Esophagus muscularis mucosa (tissue), 4 donors: ENCODE data around the gene GPR61. TPM values are rescaled to one million over a fixed set of nuclear protein-coding genes. Genes with fewer than 3 reads are reported as not detected.

Experiments used
- DNase-seq: peaks from one replicate; pipeline ENCODE4 v3.0.0-alpha.2; 2017; ENCODE audit errors: extremely low spot score
- H3K27ac ChIP-seq, 4 donors: fragments of 200-600 bp; sonication (generic); replicated peaks in 1 of 4; 1 replicate in 3 of 4; 2 replicates in 1 of 4; pipeline ENCODE4 v1.5.1; 2016 to 2019; ENCODE audit warnings: mild to moderate bottlenecking in 1 of 4
- H3K27me3 ChIP-seq, 4 donors: fragments of 200-600 bp; sonication (generic); one replicate each; pipeline versions ENCODE4 v1.5.1 to v1.6.0; 2016 to 2019
- H3K36me3 ChIP-seq, 4 donors: fragments of 200-600 bp; sonication (generic); one replicate each; pipeline ENCODE4 v1.5.1; 2016 to 2019
- H3K4me1 ChIP-seq, 4 donors: fragments of 200-600 bp; sonication (generic); one replicate each; pipeline ENCODE4 v1.5.1; 2016 to 2019
- H3K4me3 ChIP-seq, 4 donors: fragments of 200-600 bp; sonication (generic); 1 replicate in 2 of 4; 2 replicates in 2 of 4; pipeline ENCODE4 v1.5.1; 2016 to 2019; ENCODE audit warnings: mild to moderate bottlenecking in 4 of 4, moderate library complexity in 1 of 4
- H3K9me3 ChIP-seq, 4 donors: fragments of 200-600 bp; sonication (generic); 1 replicate in 3 of 4; 2 replicates in 1 of 4; pipeline ENCODE4 v1.5.1; 2016 to 2019
- EP300 ChIP-seq: sonication (generic); formaldehyde crosslinking; IDR thresholded peaks from one replicate; pipeline ENCODE4 v1.6.1; 2017; ENCODE audit warnings: antibody characterized with exemption
- POLR2A ChIP-seq: fragments of 450-650 bp; IDR thresholded peaks from one replicate; pipeline ENCODE4 v1.6.1; 2017; ENCODE audit warnings: antibody characterized with exemption, moderate library complexity, mild to moderate bottlenecking, low read depth
- POLR2AphosphoS5 ChIP-seq, 2 donors: sonication (generic); formaldehyde crosslinking; IDR thresholded peaks; one replicate each; pipeline ENCODE4 v1.6.1; 2017; ENCODE audit warnings: antibody characterized with exemption in 2 of 2
- WGBS: methylation state at CpG from one replicate; pipeline ENCODE4 v1.1.5; 2018; 5-methylcytosine and 5-hydroxymethylcytosine counted together
- intact Hi-C: fragments of 100-400 bp; cut with DNase I; formaldehyde crosslinking; loops from one replicate; pipeline ENCODE4 v1.15.1; 2023
- total RNA-seq, 4 donors: library from RNA; depleted of rRNA; stranded (reverse); fragments of >200 nt; gene quantifications; one replicate each; pipeline versions ENCODE4 v1.1.0 to v1.2.1, GENCODE V29; 2016
- TF ChIP-seq, protein P1 (sequence below), 3 experiments: fragments of 200-600 bp in 2 of 3; fragments of 450-650 bp in 1 of 3; sonication (generic) in 2 of 3; IDR thresholded peaks; one replicate each; pipeline ENCODE4 v1.5.1; 2017 to 2019; ENCODE audit warnings: antibody characterized with exemption in 3 of 3, mild to moderate bottlenecking in 2 of 3, moderate library complexity in 1 of 3

The GPR61 gene, protein sequence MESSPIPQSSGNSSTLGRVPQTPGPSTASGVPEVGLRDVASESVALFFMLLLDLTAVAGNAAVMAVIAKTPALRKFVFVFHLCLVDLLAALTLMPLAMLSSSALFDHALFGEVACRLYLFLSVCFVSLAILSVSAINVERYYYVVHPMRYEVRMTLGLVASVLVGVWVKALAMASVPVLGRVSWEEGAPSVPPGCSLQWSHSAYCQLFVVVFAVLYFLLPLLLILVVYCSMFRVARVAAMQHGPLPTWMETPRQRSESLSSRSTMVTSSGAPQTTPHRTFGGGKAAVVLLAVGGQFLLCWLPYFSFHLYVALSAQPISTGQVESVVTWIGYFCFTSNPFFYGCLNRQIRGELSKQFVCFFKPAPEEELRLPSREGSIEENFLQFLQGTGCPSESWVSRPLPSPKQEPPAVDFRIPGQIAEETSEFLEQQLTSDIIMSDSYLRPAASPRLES
- not detected for total RNA-seq

- WGBS, result 68% methylated on average over 4 of the region's 7 CpGs
- no peak within 1 kb of the TSS for H3K27ac ChIP-seq
- no peaks in the 10 kb centered on the region for H3K36me3 ChIP-seq
- no peak for TF ChIP-seq EP300
- TF ChIP-seq, protein P1, sequence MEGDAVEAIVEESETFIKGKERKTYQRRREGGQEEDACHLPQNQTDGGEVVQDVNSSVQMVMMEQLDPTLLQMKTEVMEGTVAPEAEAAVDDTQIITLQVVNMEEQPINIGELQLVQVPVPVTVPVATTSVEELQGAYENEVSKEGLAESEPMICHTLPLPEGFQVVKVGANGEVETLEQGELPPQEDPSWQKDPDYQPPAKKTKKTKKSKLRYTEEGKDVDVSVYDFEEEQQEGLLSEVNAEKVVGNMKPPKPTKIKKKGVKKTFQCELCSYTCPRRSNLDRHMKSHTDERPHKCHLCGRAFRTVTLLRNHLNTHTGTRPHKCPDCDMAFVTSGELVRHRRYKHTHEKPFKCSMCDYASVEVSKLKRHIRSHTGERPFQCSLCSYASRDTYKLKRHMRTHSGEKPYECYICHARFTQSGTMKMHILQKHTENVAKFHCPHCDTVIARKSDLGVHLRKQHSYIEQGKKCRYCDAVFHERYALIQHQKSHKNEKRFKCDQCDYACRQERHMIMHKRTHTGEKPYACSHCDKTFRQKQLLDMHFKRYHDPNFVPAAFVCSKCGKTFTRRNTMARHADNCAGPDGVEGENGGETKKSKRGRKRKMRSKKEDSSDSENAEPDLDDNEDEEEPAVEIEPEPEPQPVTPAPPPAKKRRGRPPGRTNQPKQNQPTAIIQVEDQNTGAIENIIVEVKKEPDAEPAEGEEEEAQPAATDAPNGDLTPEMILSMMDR (IDR thresholded peaks at IDR 0.05), result no peak
- no peak for TF ChIP-seq POLR2A
- no peak for TF ChIP-seq POLR2AphosphoS5 (IDR thresholded peaks at IDR 0.05)
- no peak within 1 kb of the TSS for H3K4me3 ChIP-seq
- intact Hi-C loops, result loop anchor here (5.0 to 10.0 kb wide), 2 partner anchors 218 to 445 kb away; partner anchors contain the start of gene AHCYL1
- H3K4me1 ChIP-seq, result peaks cover 13 to 18% (median 16%) of the 10 kb centered on the region in 4 donors
- H3K27me3 ChIP-seq, result peaks cover 0 to 5% (median 0%) of the 10 kb centered on the region in 4 donors
- H3K9me3 ChIP-seq, result no peaks in the 10 kb centered on the region
- no peak for DNase-seq
Observed at GRCh38 chr1:109539676-109540075, at the start of gene GPR61. TSS of gene GPR61 (plus strand) at chr1:109539872. CDS start at chr1:109543023, 3,151 bp downstream.

GRCh38 chr1:109490029-109490933 lies 49.4 kb upstream of the GPR61 start:
- no peaks in the 10 kb centered on the region for H3K27me3 ChIP-seq
- WGBS, result 82% methylated on average over 11 of the region's 11 CpGs
- intact Hi-C loops, result loop anchor here (2.0 kb wide), 1 partner anchor 43 kb away; no protein-coding TSS in a partner anchor

GRCh38 chr1:109490934-109491302 lies 48.8 kb upstream of the GPR61 start:
- no peaks in the 10 kb centered on the region for H3K27me3 ChIP-seq
- peaks cover 23 to 39% (median 30%) of the 10 kb centered on the region in 4 donors for H3K4me1 ChIP-seq
- no peak for TF ChIP-seq POLR2AphosphoS5 (IDR thresholded peaks at IDR 0.05)
- TF ChIP-seq EP300, result no peak
- no peak overlapping the region for H3K27ac ChIP-seq
- intact Hi-C loops, result loop anchor here (2.0 kb wide), 1 partner anchor 42 kb away; no protein-coding TSS in a partner anchor
- no peak overlapping the region for H3K4me3 ChIP-seq
- WGBS, result 80% methylated on average over 7 of the region's 11 CpGs
- H3K9me3 ChIP-seq, result no peaks in the 10 kb centered on the region
- no peak for DNase-seq
- H3K36me3 ChIP-seq, result peaks cover 0 to 40% (median 31%) of the 10 kb centered on the region in 4 donors

More at GRCh38 chr1:109490029-109490933, 49.4 kb upstream of the GPR61 start:
- Histone ChIP-seq H3K4me3 (no peak overlapping the region), H3K4me1 (peaks cover 22 to 35% (median 27%) of the 10 kb centered on the region in 4 donors), H3K27ac (no peak overlapping the region), H3K9me3 (no peaks in the 10 kb centered on the region), H3K36me3 (peaks cover 0 to 36% (median 26%) of the 10 kb centered on the region in 4 donors)
- TF ChIP-seq, protein P1 (IDR thresholded peaks at IDR 0.05), result peak; percentile 77 to 90 (median 77)
- no peak for TF ChIP-seq POLR2AphosphoS5 (IDR thresholded peaks at IDR 0.05)
- no peak for DNase-seq

GRCh38 chr1:109491372-109491771 lies 48.3 kb upstream of the GPR61 start:
- Histone ChIP-seq H3K27me3 (no peaks in the 10 kb centered on the region), H3K4me1 (peaks cover 23 to 43% (median 30%) of the 10 kb centered on the region in 4 donors), H3K9me3 (no peaks in the 10 kb centered on the region), H3K36me3 (peaks cover 0 to 45% (median 35%) of the 10 kb centered on the region in 4 donors), H3K27ac (no peak overlapping the region), H3K4me3 (no peak overlapping the region)
- TF ChIP-seq POLR2AphosphoS5 (IDR thresholded peaks at IDR 0.05) (no peak), POLR2A (no peak), EP300 (no peak)
- TF ChIP-seq, protein P1 (IDR thresholded peaks at IDR 0.05), result no peak
- no peak for DNase-seq
- intact Hi-C loops, result loop anchor here (2.0 kb wide), 1 partner anchor 41 kb away; no protein-coding TSS in a partner anchor
- WGBS, result 85% methylated on average over 4 of the region's 8 CpGs
